Transverse colon (tissue), 4 donors: ENCODE data around the gene MBOAT2. TPM values are rescaled to one million over a fixed set of nuclear protein-coding genes. Genes with fewer than 3 reads are reported as not detected.

Source experiments
- DNase-seq: peaks from one replicate; pipeline ENCODE4 v3.0.0-alpha.2; 2019
- H3K27ac ChIP-seq, 4 donors: fragments of 200-600 bp; sonication (generic); 2 replicates each; pipeline ENCODE4 v1.5.1; 2016 to 2018; ENCODE audit warnings: inconsistent platforms in 4 of 4
- H3K27me3 ChIP-seq: fragments of 200-600 bp; sonication (generic); 2 replicates; pipeline ENCODE4 v1.5.1; 2017; ENCODE audit warnings: inconsistent platforms
- H3K36me3 ChIP-seq, 4 donors: fragments of 200-600 bp; sonication (generic); 2 replicates each; pipeline ENCODE4 v1.5.1; 2017 to 2019; ENCODE audit warnings: inconsistent platforms in 4 of 4
- H3K4me1 ChIP-seq, 4 donors: fragments of 200-600 bp; sonication (generic); 2 replicates each; pipeline ENCODE4 v1.5.1; 2017 to 2020; ENCODE audit warnings: inconsistent platforms in 4 of 4
- H3K4me3 ChIP-seq, 4 donors: fragments of 200-600 bp; sonication (generic); 1 replicate in 1 of 4; 2 replicates in 3 of 4; pipeline versions ENCODE4 v1.5.1 to v1.6.1; 2017 to 2019; ENCODE audit warnings: inconsistent platforms in 4 of 4
- H3K9me3 ChIP-seq, 2 donors: fragments of 200-600 bp; sonication (generic); 2 replicates each; pipeline ENCODE4 v1.5.1; 2017 to 2019; ENCODE audit warnings: inconsistent platforms in 2 of 2
- EP300 ChIP-seq: sonication (generic); formaldehyde crosslinking; IDR thresholded peaks from one replicate; pipeline ENCODE4 v1.6.1; 2017; ENCODE audit warnings: antibody characterized with exemption, low read depth
- POLR2A ChIP-seq: fragments of 450-650 bp; IDR thresholded peaks from one replicate; pipeline ENCODE4 v1.6.1; 2016; ENCODE audit warnings: antibody characterized with exemption, mild to moderate bottlenecking, moderate library complexity
- POLR2AphosphoS5 ChIP-seq, 3 donors: sonication (generic); formaldehyde crosslinking; IDR thresholded peaks; one replicate each; pipeline ENCODE4 v1.6.1; 2016; ENCODE audit warnings: antibody characterized with exemption in 3 of 3
- WGBS, 2 donors: methylation state at CpG; one replicate each; pipeline ENCODE4 v1.1.5; 2018; ENCODE audit warnings: low coverage in 1 of 2; 5-methylcytosine and 5-hydroxymethylcytosine counted together
- in situ Hi-C, 4 donors: fragments of 200-750 bp; cut with MboI; loops; one replicate each; pipeline versions ENCODE4 v1.15.0 to v1.15.1; 2017; ENCODE audit warnings: low sequenced_read_pairs in 3 of 4, low pct_ligation_motif_present in 1 of 4, low pct_unique_long_range_greater_than_20kb in 1 of 4
- intact Hi-C: fragments of 100-400 bp; cut with DNase I; formaldehyde crosslinking; loops from one replicate; pipeline ENCODE4 v1.15.1; 2023; ENCODE audit warnings: low total_unique reads
- total RNA-seq, 4 donors: library from RNA; depleted of rRNA; stranded (reverse); fragments of >200 nt; gene quantifications; one replicate each; pipeline ENCODE4 v1.1.0, GENCODE V29; 2016
- TF ChIP-seq, protein P1 (sequence below), 5 experiments: fragments of 200-600 bp in 3 of 5; fragments of 450-650 bp in 2 of 5; sonication (generic) in 3 of 5; IDR thresholded peaks; 1 replicate in 2 of 5; 2 replicates in 3 of 5; pipeline ENCODE4 v1.5.1; 2016 to 2017; ENCODE audit warnings: antibody characterized with exemption in 5 of 5, inconsistent platforms in 3 of 5, mild to moderate bottlenecking in 2 of 5, moderate library complexity in 1 of 5

The MBOAT2 gene
- total RNA-seq, 4 donors from 2014 or later, result 10.0 to 132 (median 89.2) TPM

- TF ChIP-seq, protein P1, sequence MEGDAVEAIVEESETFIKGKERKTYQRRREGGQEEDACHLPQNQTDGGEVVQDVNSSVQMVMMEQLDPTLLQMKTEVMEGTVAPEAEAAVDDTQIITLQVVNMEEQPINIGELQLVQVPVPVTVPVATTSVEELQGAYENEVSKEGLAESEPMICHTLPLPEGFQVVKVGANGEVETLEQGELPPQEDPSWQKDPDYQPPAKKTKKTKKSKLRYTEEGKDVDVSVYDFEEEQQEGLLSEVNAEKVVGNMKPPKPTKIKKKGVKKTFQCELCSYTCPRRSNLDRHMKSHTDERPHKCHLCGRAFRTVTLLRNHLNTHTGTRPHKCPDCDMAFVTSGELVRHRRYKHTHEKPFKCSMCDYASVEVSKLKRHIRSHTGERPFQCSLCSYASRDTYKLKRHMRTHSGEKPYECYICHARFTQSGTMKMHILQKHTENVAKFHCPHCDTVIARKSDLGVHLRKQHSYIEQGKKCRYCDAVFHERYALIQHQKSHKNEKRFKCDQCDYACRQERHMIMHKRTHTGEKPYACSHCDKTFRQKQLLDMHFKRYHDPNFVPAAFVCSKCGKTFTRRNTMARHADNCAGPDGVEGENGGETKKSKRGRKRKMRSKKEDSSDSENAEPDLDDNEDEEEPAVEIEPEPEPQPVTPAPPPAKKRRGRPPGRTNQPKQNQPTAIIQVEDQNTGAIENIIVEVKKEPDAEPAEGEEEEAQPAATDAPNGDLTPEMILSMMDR (IDR thresholded peaks at IDR 0.05), result no peak
- TF ChIP-seq EP300 (no peak), POLR2A (no peak)
- WGBS, 2 donors, result 81 to 86% methylated on average over 2 of the region's 2 CpGs
Measured at GRCh38 chr2:8856176-8856575, 147.3 kb downstream of the MBOAT2 start.

DNA sequence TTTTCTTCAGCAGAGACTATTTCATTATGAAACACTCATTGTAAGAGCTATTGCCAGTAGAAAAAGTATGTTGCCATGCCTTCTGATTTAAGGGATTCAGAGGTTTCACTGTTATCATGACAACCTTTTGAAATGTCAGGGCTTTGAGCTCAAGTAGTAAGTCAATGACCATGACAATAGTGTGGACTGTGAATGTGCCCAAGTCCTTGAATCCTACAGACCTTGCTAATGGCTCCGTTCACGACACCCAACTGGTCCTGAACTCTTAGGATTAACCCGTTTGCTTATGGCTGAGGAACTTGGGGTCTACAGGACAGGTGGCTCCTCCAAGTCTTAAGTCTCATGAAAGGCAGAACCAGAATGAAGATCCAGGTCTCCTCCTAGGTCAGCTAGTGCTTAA, 148.5 kb downstream of the MBOAT2 start:
- DNase-seq, result no peak
- H3K4me3 ChIP-seq, result no peak overlapping the region
- in situ Hi-C loops, result loop anchor here in 1 of 4 donors (25.0 kb wide), 1 partner anchor 282 kb away; no protein-coding TSS in a partner anchor
- H3K36me3 ChIP-seq, result no peaks in the 10 kb centered on the region
- no peak overlapping the region for H3K27ac ChIP-seq
- TF ChIP-seq EP300, result no peak
- no peak for TF ChIP-seq POLR2A
- H3K4me1 ChIP-seq, result no peaks in the 10 kb centered on the region
- intact Hi-C loops, result no loop called here
- 94% methylated on average over 3 of the region's 3 CpGs; no CpG with 5 or more reads in 1 of the 2 donors for WGBS, 2 donors
- H3K9me3 ChIP-seq, result no peaks in the 10 kb centered on the region
- H3K27me3 ChIP-seq, result no peaks in the 10 kb centered on the region

More at GRCh38 chr2:8856176-8856575, 147.3 kb downstream of the MBOAT2 start:
- no peaks in the 10 kb centered on the region for H3K36me3 ChIP-seq
- H3K27ac ChIP-seq, result no peak overlapping the region
- no peaks in the 10 kb centered on the region for H3K9me3 ChIP-seq
- in situ Hi-C loops, result loop anchor here in 1 of 4 donors (25.0 kb wide), 1 partner anchor 281 kb away; no protein-coding TSS in a partner anchor
- no peak for DNase-seq
- no peak overlapping the region for H3K4me3 ChIP-seq
- intact Hi-C loops, result no loop called here
- no peaks in the 10 kb centered on the region for H3K27me3 ChIP-seq
- no peaks in the 10 kb centered on the region for H3K4me1 ChIP-seq

GRCh38 chr2:8853426-8853825, 150.1 kb downstream of the MBOAT2 start:
- H3K27me3 ChIP-seq, result no peaks in the 10 kb centered on the region
- intact Hi-C loops (no loop called here), in situ Hi-C loops (loop anchor here in 1 of 4 donors (25.0 kb wide), 1 partner anchor 284 kb away; no protein-coding TSS in a partner anchor)
- DNase-seq, result no peak
- no peak for TF ChIP-seq EP300
- TF ChIP-seq POLR2AphosphoS5 (IDR thresholded peaks at IDR 0.05), result no peak
- H3K27ac ChIP-seq, result no peak overlapping the region
- H3K9me3 ChIP-seq, result no peaks in the 10 kb centered on the region
- H3K36me3 ChIP-seq, result no peaks in the 10 kb centered on the region
- H3K4me3 ChIP-seq, result no peak overlapping the region
- 75 to 91% methylated on average over 4 of the region's 4 CpGs for WGBS, 2 donors
- no peaks in the 10 kb centered on the region for H3K4me1 ChIP-seq

DNA sequence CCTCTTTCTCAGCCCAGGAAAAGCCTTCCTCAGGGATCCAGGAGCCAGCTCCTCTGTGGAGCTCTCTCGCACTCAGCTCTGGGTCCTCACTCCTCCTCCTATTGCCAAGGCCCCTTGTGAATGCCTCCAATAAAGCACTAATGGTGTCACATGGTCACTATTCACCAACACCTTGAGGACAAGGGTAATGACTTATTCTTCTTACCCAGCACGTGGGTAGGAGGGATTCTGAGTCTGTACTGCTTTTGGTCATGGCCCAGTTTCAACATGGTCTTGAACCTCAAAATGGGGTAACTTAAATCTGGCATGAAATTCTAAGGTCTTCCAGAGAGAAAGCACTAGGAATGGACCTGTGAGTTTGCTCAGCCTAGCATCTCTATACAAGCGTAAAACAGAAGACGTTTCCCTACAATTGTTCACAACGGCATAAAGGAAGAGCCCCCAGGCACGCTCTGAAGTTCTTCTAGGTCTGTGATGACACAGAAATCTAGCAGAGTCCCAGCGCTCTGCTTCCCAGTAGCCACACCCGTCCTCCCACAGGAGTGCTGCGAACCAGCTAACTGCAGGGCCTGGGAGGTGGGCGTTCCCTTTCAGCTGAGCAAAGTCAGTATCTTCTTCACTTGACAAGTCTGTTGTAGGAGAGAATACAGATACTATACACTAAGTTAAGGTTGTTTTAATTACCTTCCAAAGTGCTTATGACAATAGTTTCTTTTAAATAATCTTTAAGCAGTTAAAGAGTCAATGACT, 151.5 kb downstream of the MBOAT2 start:
- WGBS, 2 donors, result 17 to 63% methylated on average over 1 to 10 of the region's 10 CpGs
- no peaks in the 10 kb centered on the region for H3K27me3 ChIP-seq
- H3K27ac ChIP-seq, result no peak overlapping the region
- intact Hi-C loops, result no loop called here
- in situ Hi-C loops, result loop anchor here in 1 of 4 donors (25.0 kb wide), 1 partner anchor 285 kb away; no protein-coding TSS in a partner anchor
- no peak overlapping the region for H3K4me3 ChIP-seq
- H3K4me1 ChIP-seq, result no peaks in the 10 kb centered on the region
- DNase-seq, result no peak
- no peaks in the 10 kb centered on the region for H3K9me3 ChIP-seq
- no peaks in the 10 kb centered on the region for H3K36me3 ChIP-seq
- TF ChIP-seq, protein P1 (IDR thresholded peaks at IDR 0.05), result no peak

GRCh38 chr2:8850845-8851487, 152.5 kb downstream of the MBOAT2 start:
- Histone ChIP-seq H3K27ac (no peak overlapping the region), H3K4me3 (no peak overlapping the region), H3K9me3 (no peaks in the 10 kb centered on the region), H3K36me3 (no peaks in the 10 kb centered on the region), H3K27me3 (no peaks in the 10 kb centered on the region), H3K4me1 (no peaks in the 10 kb centered on the region)
- TF ChIP-seq, protein P1 (IDR thresholded peaks at IDR 0.05), result no peak
- TF ChIP-seq EP300 (no peak), POLR2A (no peak), POLR2AphosphoS5 (IDR thresholded peaks at IDR 0.05) (no peak)
- no peak for DNase-seq
- intact Hi-C loops (no loop called here), in situ Hi-C loops (loop anchor here in 1 of 4 donors (25.0 kb wide), 1 partner anchor 286 kb away; no protein-coding TSS in a partner anchor)
- WGBS, 2 donors, result 85 to 94% methylated on average over 5 to 8 of the region's 8 CpGs
